Measurements from ENCODE around the gene INPP5F.
"Not testable (repeated sequence)": the region's sequence is repeated elsewhere in the genome, so short reads cannot be mapped to it uniquely, and the experiment has no call there.

INPP5F gene

DNA sequence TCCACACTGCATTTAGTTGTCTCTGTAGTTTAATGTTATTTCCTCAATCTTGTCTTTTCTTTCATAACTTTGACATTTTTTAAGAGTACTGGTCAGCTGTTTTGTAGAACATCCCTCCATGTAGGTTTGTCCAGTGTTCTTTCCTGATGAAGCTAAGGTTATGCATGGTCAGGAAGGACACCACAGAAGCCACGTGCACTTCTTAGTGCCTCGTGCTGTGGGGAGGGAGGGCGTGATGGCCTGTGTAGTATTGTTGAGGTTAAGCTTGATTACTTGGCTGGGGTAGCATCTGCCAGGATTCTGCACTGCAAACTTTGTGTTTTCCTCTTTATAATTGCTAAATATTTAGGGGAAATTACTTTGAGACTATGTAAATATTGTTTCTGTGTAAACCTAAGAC, 98.4 kb downstream of the INPP5F start:
- no peak for DNase-seq

DNA sequence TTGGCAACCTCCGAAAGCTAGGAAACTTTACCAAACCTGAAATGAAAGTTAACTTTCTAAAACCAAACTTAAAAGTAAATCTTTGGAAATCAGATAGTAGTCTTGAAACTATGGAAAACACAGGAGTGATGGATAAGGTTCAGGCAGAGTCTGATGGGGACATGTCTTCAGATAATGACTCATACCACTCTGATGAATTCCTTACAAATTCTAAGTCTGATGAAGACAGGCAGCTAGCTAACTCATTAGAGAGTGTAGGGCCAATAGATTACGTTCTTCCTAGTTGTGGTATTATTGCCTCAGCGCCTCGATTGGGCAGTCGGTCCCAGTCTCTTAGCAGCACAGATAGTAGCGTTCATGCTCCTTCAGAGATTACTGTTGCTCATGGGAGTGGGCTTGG, 100.9 kb downstream of the INPP5F start:
- DNase-seq: no peak

DNA sequence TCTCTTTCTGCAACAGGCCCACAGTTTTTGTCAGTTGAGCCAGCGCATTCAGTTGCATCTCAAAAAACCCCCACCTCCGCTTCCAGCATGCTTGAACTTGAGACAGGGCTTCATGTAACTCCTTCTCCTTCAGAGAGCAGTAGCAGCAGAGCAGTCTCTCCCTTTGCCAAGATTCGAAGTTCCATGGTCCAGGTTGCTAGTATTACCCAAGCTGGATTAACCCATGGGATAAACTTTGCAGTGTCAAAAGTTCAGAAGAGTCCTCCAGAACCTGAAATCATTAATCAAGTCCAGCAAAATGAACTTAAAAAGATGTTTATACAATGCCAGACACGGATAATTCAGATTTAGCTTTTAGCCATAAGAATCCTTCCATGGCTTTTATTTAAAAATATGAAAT, 101.6 kb downstream of the INPP5F start:
- no peak for DNase-seq

- DNase-seq: no peak
These were observed 103.6 kb downstream of the INPP5F start for GRCh38 chr10:119829429-119829828.

DNA sequence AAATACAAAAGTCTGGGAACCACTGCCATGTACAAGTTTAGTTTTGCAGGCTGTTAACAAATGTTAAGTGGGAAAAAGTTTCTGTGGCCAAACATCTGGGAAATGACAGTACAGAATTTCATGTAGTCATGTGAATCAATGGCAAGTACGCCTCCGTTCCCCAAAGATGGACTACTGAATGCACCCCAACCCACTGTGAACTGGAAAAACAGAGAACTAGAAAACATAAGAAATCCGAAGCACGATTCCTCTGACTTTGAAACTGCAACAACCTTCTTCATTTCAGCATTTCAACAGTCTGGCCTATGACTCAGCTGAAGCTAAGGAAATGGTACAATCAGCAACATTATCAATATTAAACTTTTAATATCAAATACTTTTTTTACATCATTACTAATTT, 105.0 kb downstream of the INPP5F start:
- no peak for DNase-seq

GRCh38 chr10:119831656-119832055, 105.8 kb downstream of the INPP5F start:
- no peak for DNase-seq

GRCh38 chr10:119832951-119833350, 107.1 kb downstream of the INPP5F start:
- no peak for DNase-seq

GRCh38 chr10:119834188-119834587, 108.3 kb downstream of the INPP5F start:
- no peak for DNase-seq

DNA sequence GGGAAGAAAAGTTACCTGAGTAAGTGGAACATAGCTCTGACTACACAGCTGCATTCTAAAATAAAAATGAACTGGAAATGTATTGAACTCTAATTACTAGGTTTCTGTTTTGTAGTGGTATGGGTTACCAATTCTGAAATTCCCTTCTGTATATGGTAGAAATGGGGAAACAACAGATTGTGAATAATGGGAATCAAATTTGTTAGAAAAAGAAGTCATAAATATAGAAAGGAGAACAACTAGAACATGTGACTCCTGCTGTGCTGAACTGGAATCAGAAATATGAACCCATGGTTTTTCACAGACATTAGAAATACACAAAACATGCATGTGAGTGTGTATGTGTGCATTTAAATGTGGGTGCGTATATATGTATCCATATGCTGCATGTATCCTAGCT, 119.8 kb downstream of the INPP5F start:
- DNase-seq: no peak

DNA sequence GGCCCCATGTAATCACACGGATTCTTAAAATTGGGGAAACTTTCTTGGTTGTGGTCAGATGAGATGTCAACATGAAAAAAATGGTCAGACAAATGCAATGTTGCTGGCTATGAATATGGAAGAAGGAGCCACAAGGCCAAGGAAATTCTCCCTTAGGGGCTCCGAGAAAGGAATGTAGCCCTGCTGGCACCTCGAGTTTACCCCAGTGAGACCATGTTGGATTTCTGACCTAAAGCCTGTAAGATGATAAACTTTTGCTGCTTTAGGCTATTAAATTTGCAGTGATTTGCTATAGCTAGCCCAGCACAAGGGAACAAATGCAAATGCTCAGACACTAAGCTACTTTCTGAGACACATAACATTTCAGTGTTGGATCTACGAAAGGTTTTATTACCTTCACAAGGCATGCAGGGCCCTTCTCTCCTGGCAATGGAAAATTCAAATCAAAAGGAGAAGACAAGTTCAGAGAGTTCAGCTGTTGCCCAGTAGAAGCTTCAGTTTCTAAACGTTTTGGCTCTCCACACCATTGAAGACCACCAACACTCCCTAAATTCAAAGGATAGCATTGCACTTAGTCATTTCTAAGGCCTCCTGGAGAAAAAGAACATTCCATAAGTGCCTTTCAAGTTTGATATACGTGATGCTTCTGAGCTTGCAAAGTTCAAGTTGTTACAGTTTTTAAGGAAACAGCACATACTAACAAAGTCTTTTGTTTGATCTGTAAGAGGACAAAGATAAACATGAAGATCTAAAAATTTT, 123.4 kb downstream of the INPP5F start:
- DNase-seq: no peak

- no peak for DNase-seq
These were observed 124.1 kb downstream of the INPP5F start for GRCh38 chr10:119849944-119850343.

GRCh38 chr10:119852277-119852676, 126.4 kb downstream of the INPP5F start:
- no peak for DNase-seq

DNA sequence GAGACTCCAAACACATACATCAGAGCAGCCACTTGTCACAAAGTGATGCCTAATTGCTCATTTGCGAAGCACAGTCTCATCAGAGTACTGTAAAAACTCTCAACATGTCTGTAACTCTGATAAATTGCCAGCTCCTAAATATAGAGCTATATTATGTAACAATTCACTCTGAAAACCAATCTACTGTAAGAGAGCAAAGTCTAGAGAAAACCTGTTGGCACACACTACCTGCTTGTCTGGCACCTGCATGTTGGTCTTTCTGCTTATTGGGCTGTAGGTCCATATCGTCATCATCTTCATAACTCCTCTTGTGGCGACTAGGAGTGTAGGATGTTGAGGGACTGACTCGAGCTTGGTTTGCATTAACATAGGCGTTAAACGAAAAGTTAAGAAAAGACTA, 127.0 kb downstream of the INPP5F start:
- DNase-seq: no peak

- DNase-seq: no peak
These were observed 127.7 kb downstream of the INPP5F start for GRCh38 chr10:119853574-119853973.

DNA sequence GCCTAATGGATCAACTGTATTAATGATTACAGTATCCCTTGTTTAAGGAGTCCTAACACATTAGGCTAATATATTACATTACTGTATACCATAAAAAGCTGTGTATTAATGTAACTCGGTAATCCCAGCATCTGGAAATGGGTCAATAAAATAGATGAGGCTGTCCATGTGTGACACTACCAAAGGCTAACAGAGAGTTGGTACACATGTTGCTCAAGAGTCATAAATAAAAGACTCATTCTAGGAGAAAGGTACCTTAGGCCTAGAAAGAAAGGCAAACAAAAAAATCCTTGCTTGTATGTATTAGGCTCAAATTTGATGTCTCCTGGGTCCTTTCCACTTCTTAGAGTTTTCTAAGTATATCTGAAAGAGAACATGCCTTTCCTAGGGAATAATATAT, 132.2 kb downstream of the INPP5F start:
- no peak for DNase-seq

GRCh38 chr10:119859420-119860258, 133.8 kb downstream of the INPP5F start:
- DNase-seq: no peak

GRCh38 chr10:119860866-119861607, 135.2 kb downstream of the INPP5F start:
- DNase-seq: no peak

- no peak for DNase-seq
These were observed 136.7 kb downstream of the INPP5F start for GRCh38 chr10:119862524-119862923.

DNA sequence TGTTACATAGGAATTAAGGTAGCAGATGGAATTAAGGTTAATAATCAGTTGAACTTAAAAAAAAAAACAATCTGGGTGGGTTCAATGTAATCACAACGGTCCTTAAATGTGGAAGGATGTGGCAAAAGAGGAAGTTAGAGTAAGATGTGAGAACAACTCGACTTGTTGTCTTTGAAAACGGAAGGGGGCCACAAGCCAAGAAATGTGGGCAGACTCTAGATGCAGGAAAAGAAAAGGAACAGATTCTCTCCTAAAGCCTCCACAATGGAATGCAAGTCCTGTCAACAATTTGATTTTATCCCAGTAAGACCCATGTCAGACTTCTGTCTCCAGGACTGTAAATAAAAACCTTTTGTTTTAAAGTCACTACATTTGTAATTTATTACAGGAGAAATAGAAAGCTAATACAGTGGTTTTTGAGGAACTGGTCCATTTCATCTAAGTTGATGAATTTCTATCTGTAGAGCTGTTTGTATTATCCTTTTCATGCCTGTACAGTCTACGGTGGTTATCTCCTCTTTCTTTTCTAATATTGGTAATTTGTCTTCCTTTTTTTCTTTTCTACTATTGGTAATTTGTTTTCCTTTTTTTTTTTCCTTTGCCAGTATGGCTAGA, 138.2 kb downstream of the INPP5F start:
- no peak for DNase-seq

- DNase-seq: no peak
These were observed 139.9 kb downstream of the INPP5F start for GRCh38 chr10:119865699-119866240.

DNA sequence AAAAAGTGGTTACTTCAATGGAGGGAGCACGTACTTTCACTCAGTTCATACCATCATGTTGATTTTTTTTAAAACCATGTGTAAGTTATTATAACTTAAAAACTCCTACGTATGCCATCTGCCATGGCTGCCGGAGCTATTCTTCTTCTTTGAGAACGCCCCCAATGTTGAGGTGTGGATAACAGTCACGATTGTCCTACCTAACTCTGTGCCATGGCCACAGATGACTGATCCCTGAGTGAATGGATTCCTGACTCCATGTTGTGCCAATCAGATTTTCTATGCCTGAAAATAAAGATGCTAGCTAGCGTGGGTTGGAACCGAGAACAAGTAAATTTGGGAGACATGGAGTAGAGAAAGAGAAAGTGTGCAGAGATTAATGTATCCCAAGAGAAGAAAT, 141.5 kb downstream of the INPP5F start:
- DNase-seq: no peak

GRCh38 chr10:119869398-119869797, 143.5 kb downstream of the INPP5F start:
- not testable (repeated sequence) for DNase-seq
